Measurements from ENCODE around the gene CALML6. TPM values are rescaled to one million over a fixed set of nuclear protein-coding genes. Genes with fewer than 3 reads are reported as not detected.

The CALML6 gene, protein sequence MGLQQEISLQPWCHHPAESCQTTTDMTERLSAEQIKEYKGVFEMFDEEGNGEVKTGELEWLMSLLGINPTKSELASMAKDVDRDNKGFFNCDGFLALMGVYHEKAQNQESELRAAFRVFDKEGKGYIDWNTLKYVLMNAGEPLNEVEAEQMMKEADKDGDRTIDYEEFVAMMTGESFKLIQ
- total RNA-seq = 0.04 TPM in 1 of 2 replicates, not detected in the other

DNA sequence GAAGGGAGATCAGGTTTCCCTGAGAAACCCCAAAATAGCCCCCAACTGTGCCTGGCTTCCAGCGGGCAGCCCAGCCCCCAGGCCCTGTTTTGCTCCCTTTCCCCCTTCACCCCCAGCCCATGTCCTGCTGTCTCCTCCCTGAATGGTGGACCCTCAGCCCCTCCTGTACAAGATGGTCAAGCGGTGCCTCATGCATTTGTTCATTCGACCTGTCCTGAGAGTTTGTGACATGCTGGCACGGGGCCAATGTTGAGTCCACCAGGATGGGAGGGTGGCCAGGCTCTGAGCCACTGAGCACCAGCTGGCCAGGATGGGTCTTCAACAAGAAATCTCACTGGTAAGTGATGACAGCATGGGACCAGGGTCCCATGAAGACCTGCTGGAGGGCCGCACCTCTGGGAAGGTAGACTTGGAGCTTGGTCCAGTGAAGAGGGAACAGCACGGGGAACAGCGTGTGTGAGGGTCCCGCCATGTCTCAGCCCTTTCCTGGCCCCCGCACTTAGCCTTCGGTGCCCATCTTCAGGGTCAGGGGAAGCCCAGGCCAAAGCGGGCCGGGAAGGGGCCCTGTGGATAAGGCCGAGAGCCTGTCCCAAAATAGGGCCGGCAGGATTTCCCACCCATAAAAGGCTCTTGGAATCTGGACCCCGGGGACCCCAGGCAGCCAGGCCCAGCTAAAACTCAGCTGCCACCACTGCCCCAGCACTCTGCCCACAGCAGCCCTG, at the start of gene CALML6:
TSS of gene CALML6 (plus strand) at position 290 of the 722 bp plus-strand sequence. CDS start at position 311, 21 bp downstream.
- TF ChIP-seq, protein P1, sequence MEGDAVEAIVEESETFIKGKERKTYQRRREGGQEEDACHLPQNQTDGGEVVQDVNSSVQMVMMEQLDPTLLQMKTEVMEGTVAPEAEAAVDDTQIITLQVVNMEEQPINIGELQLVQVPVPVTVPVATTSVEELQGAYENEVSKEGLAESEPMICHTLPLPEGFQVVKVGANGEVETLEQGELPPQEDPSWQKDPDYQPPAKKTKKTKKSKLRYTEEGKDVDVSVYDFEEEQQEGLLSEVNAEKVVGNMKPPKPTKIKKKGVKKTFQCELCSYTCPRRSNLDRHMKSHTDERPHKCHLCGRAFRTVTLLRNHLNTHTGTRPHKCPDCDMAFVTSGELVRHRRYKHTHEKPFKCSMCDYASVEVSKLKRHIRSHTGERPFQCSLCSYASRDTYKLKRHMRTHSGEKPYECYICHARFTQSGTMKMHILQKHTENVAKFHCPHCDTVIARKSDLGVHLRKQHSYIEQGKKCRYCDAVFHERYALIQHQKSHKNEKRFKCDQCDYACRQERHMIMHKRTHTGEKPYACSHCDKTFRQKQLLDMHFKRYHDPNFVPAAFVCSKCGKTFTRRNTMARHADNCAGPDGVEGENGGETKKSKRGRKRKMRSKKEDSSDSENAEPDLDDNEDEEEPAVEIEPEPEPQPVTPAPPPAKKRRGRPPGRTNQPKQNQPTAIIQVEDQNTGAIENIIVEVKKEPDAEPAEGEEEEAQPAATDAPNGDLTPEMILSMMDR (IDR thresholded peaks at IDR 0.05; ENCODE audit: insufficient read depth, low read length, poor library complexity, severe bottlenecking) = no peak
- Histone ChIP-seq H3K36me3 (ENCODE audit: control insufficient read depth, insufficient read depth, low read length) (no peaks in the 10 kb centered on the region), H3K27me3 (ENCODE audit: control insufficient read depth, insufficient read depth, low read length) (peaks cover 10% of the 10 kb centered on the region), H3K4me3 (ENCODE audit: low read depth, low read length) (no peak within 1 kb of the TSS)
- DNase-seq (ENCODE audit: low read depth) = no peak

DNA sequence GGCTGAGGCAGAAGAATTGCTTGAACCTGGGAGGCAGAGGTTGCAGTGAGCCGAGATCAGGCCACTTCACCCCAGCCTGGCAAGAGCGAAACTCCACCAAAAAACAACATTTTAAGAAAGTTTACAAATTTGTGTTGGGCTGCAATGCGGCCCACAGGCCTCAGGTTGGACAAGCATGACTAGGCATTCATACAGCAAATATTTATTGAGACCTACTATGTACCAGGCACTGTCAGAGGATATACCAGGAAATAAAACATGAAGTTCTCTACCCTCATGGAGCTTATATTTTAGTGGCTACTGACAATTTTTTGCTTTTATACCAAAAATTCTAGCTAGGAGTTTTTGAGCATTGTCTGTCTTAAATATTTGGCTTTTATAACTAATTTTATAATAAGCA, 47.9 kb upstream of the CALML6 start:
- TF ChIP-seq, protein P1 (IDR thresholded peaks at IDR 0.05; ENCODE audit: insufficient read depth, low read length, poor library complexity, severe bottlenecking) = no peak
- DNase-seq (ENCODE audit: low read depth) = no peak
- Histone ChIP-seq H3K27me3 (ENCODE audit: control insufficient read depth, insufficient read depth, low read length) (no peaks in the 10 kb centered on the region), H3K4me3 (ENCODE audit: low read depth, low read length) (no peak overlapping the region), H3K36me3 (ENCODE audit: control insufficient read depth, insufficient read depth, low read length) (no peaks in the 10 kb centered on the region)

DNA sequence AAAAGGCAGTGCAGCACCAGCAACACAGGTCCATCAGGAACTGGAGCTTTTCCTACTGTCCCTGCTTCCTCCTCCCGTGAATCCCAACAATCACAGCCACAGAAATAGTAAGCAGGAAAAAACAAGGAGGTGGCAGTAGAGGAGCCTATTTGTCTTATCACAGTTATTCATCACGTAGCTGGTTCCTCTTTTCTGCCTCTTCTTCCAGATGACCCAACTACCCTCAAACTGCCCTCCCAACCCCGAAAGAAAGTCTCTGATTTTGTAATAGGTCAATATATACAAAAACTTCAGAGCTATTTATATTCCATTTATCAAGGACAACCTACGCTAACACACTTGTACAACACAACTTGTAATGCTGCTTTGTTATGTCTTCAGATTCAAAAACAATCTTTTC, 45.6 kb upstream of the CALML6 start:
- Histone ChIP-seq H3K27me3 (ENCODE audit: control insufficient read depth, insufficient read depth, low read length) (no peaks in the 10 kb centered on the region), H3K4me3 (ENCODE audit: low read depth, low read length) (no peak overlapping the region), H3K36me3 (ENCODE audit: control insufficient read depth, insufficient read depth, low read length) (peaks cover 1% of the 10 kb centered on the region)
- no peak for DNase-seq (ENCODE audit: low read depth)
- TF ChIP-seq, protein P1 (IDR thresholded peaks at IDR 0.05; ENCODE audit: insufficient read depth, low read length, poor library complexity, severe bottlenecking) = no peak

DNA sequence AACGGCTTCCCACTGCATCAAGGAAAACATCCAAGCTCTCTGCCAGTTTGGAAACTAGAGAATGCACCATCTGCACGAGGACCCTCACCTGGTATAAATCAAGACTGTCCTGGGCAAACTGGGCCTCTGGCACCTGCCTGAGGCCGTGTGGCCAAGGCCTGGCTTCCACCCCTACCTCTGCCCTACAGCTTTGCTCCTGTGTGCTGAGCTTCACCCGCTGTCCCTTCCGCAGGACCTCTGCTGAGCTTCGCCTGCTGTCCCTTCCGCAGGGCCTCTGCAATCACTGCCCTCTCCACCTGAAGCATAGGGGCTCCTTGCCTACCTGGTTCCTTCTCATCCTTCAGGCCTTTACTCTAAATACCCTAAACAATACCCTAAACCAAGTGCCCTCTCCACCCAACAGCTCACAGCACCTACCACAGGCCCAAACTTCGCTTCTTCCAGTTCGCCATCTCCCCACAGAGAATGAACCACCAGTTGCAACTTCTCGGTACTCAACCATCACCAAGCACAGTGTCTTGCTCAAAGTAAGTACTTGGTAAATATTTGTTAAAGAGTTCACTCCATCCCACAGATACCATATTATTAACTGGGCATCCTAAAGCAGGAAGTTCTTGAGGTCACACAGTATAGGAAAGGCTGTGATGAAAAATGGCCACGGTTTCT, 42.6 kb upstream of the CALML6 start:
- H3K36me3 ChIP-seq (ENCODE audit: control insufficient read depth, insufficient read depth, low read length) = peaks cover 4% of the 10 kb centered on the region
- TF ChIP-seq, protein P1 (IDR thresholded peaks at IDR 0.05; ENCODE audit: insufficient read depth, low read length, poor library complexity, severe bottlenecking) = no peak
- DNase-seq (ENCODE audit: low read depth) = no peak
- no peak overlapping the region for H3K4me3 ChIP-seq (ENCODE audit: low read depth, low read length)
- H3K27me3 ChIP-seq (ENCODE audit: control insufficient read depth, insufficient read depth, low read length) = no peaks in the 10 kb centered on the region

DNA sequence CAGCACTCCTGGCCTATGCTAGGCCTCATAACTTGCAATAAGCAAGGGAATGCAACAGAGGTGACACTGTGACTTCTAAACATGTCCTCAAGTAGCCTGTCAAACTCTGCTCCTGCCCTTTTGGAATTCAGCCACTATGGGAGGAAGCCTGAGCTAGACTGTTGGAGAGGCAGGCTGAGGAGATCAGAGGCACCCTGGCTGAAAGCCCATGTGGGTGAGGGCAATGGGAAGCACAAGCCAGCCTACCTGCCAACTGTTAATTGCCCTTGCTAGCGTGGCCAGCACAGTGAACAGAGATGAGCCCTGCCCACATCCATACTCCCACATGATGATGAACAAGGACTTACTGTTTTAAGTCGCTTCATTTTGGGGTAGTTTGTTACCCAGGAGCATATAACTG, 41.9 kb upstream of the CALML6 start:
- TF ChIP-seq, protein P1 (IDR thresholded peaks at IDR 0.05; ENCODE audit: insufficient read depth, low read length, poor library complexity, severe bottlenecking) = no peak
- H3K36me3 ChIP-seq (ENCODE audit: control insufficient read depth, insufficient read depth, low read length) = peaks cover 4% of the 10 kb centered on the region
- no peaks in the 10 kb centered on the region for H3K27me3 ChIP-seq (ENCODE audit: control insufficient read depth, insufficient read depth, low read length)
- H3K4me3 ChIP-seq (ENCODE audit: low read depth, low read length) = no peak overlapping the region
- no peak for DNase-seq (ENCODE audit: low read depth)
